ENCODE results near the gene CGNL1.

DNA sequence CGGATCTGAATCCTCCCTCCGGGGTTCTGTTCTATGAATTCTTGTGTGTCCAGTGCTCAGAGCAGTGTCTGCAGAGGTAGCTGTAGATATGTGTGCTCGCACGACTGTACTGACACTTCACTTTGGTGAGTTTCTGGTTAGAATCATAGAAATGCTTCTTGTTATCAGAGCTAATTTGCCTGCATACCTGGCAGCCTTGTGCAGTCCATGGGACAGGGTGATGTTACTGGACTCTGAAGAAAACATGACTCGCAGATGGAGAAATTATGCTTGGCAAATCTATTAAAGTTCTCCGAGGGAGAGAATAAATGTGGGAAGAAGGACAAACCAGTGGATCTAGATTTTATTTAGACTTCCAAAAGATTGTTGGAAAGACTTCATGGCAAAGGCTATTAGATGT lies 12.2 kb downstream of the CGNL1 start:
- no peak for TF ChIP-seq CTCF (IDR thresholded peaks at IDR 0.05; ENCODE audit: poor library complexity)
- no peak for TF ChIP-seq EZH2phosphoT487 (IDR thresholded peaks at IDR 0.05; ENCODE audit: low read depth, severe bottlenecking, unreplicated experiment)
- no peak for TF ChIP-seq EZH2 (IDR thresholded peaks at IDR 0.05; ENCODE audit: borderline replicate concordance)

All from hepatocyte (in vitro differentiated cells).